Measurements from ENCODE around the gene HIVEP1. TPM values are rescaled to one million over a fixed set of nuclear protein-coding genes. Genes with fewer than 3 reads are reported as not detected.

The HIVEP1 gene
- total RNA-seq, 2 donors from 2014 or later = 12.5 to 15.2 TPM

DNA sequence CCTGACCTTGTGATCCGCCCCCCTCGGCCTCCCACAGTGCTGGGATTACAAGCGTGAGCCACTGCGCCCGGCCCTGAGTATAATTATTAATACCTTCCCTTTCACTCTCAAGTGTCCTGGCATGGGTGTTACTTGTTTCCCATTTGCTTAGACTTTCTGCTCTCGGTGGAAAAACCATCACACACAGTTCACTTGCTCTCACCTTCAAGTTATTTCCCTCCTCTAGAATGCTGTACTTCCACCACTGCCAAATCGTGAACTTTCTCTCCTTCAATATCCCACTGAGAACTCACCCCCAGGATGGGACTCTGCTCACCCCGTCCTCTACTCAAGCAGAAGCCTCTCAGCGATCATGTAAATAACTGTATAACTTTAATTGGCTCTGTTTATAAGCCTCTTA is 4.6 kb upstream of the HIVEP1 start:
- ATAC-seq (no peak), DNase-seq (peak in 2 of 4 donors; percentile 9 to 10)
- Histone ChIP-seq H3K4me1 (peaks cover 27% of the 10 kb centered on the region), H3K4me3 (peak overlapping the region in 1 of 2 donors; percentile 55), H3K27ac (peak overlapping the region; percentile 79 to 99 (median 98)), H3K27me3 (no peaks in the 10 kb centered on the region), H3K9me3 (no peaks in the 10 kb centered on the region), H3K36me3 (replicated peaks in 1 of 2; ENCODE audit: insufficient read depth in 1 of 2, low read depth in 2 of 2) (no peaks in the 10 kb centered on the region)
- 27 to 37% methylated on average over 9 of the region's 9 CpGs for WGBS, 2 donors
- TF ChIP-seq POLR2A (IDR thresholded peaks at IDR 0.05) = no peak
- TF ChIP-seq, protein P1, sequence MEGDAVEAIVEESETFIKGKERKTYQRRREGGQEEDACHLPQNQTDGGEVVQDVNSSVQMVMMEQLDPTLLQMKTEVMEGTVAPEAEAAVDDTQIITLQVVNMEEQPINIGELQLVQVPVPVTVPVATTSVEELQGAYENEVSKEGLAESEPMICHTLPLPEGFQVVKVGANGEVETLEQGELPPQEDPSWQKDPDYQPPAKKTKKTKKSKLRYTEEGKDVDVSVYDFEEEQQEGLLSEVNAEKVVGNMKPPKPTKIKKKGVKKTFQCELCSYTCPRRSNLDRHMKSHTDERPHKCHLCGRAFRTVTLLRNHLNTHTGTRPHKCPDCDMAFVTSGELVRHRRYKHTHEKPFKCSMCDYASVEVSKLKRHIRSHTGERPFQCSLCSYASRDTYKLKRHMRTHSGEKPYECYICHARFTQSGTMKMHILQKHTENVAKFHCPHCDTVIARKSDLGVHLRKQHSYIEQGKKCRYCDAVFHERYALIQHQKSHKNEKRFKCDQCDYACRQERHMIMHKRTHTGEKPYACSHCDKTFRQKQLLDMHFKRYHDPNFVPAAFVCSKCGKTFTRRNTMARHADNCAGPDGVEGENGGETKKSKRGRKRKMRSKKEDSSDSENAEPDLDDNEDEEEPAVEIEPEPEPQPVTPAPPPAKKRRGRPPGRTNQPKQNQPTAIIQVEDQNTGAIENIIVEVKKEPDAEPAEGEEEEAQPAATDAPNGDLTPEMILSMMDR (IDR thresholded peaks at IDR 0.05) = no peak
- intact Hi-C loops (cut with DNase I) = no loop called here

DNA sequence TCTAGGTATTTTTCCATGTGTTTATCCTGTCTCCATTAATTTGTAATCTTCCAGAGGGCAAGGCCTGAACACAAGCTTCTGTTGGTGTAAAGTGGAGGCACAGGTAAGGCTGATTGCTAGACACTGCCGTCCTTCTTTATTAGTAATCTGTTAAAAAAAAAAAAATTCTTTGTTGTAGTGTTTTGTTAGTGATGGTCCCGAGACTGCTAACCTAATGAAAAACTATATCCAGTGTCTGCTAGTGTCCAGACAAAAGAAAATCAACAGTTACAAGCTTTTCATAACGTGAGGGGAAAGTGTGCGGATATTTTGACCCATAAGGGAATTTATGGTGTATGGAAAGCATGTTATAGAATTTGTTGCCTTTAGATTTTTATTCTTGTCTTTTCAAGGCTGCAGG is 4.2 kb upstream of the HIVEP1 start:
- 15 to 18% methylated on average over 4 of the region's 4 CpGs for WGBS, 2 donors
- Histone ChIP-seq H3K4me3 (peak overlapping the region in 1 of 2 donors; percentile 55), H3K36me3 (replicated peaks in 1 of 2; ENCODE audit: insufficient read depth in 1 of 2, low read depth in 2 of 2) (no peaks in the 10 kb centered on the region), H3K27ac (peak overlapping the region; percentile 94 to 99 (median 98)), H3K4me1 (peaks cover 27% of the 10 kb centered on the region), H3K9me3 (no peaks in the 10 kb centered on the region), H3K27me3 (no peaks in the 10 kb centered on the region)
- intact Hi-C loops (cut with DNase I) = no loop called here
- no peak for DNase-seq
- no peak for TF ChIP-seq POLR2A (IDR thresholded peaks at IDR 0.05)
- TF ChIP-seq, protein P1 (IDR thresholded peaks at IDR 0.05) = no peak
- no peak for ATAC-seq

DNA sequence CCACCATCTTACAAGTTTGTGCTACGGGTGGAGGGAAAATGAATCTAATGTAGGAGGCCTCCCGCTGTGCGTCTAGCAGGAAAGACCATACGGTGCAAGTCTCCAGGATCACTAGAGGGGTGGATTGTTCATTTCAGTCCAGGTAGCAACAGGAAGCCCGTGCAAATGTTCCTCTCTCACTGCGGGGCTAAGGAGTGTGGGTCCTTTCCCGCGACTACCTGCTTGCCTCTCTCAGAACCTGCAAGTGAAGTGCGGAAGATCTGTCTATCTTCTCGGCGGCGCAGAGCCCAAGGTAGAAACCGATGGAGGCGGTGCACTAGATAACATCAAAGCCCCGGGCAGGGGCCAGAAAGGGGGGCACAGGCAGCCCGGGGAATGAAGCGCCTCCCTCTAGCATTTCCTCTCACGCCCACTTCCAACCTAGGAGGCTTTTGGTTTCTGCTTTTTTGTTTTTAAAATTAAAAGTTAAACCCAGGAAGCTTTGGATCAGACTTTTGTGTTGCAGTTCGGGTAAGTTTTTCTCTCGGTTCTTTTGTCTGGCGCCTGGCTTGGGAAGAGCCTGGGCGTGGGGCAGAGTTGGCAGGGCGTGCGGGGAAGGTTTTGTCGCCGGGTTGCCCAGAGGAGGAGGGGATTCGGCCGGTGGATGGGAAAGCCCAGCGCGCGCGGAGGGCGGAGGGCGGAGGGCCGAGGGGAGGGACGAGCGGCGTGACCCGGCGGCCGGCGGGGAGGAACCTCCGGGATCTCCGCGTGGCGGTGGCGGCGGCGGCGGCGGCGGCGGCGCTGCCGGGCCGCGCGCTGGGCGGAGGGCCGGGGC is 3.5 kb upstream of the HIVEP1 start:
- Histone ChIP-seq H3K27me3 (no peaks in the 10 kb centered on the region), H3K9me3 (no peaks in the 10 kb centered on the region), H3K4me1 (peaks cover 33% of the 10 kb centered on the region), H3K27ac (peak overlapping the region; percentile 94 to 99 (median 98)), H3K36me3 (replicated peaks in 1 of 2; ENCODE audit: insufficient read depth in 1 of 2, low read depth in 2 of 2) (no peaks in the 10 kb centered on the region), H3K4me3 (peak overlapping the region; percentile 55 to 80)
- 0 to 1% methylated on average over 47 to 60 of the region's 60 CpGs for WGBS, 2 donors
- DNase-seq = peak; percentile 81 to 89 (median 87)
- TF ChIP-seq POLR2A (IDR thresholded peaks at IDR 0.05) = peak; percentile 42 to 85 (median 84)
- TF ChIP-seq, protein P1 (IDR thresholded peaks at IDR 0.05) = no peak
- intact Hi-C loops (cut with DNase I) = no loop called here
- peak; percentile 61 for ATAC-seq

DNA sequence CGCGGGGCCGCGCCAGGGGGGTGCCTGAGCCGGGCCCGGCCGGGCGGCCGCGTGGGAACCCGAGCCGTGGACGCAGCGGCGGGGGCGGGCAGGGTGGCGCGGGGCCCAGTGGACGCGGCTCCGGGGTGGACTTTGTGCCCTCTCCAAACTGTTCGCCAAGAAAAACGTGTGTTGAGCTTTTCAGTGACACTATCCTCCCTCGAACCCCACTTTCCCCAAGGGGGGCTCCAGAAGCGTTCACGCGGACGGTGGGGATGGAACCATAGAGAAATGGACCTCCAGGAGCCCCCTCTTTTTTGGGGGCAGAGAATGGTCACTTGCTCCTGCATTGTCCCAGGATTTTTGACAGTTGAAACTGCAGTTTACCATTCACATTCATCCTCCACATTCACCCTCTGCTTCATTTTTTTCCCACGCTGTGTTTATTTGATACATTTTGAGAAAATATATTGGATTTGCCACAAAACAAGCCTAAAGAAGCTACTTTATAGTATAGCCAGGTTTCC is 2.9 kb upstream of the HIVEP1 start:
- peak overlapping the region in 1 of 2 donors; percentile 25 for H3K4me3 ChIP-seq
- ATAC-seq (no peak), DNase-seq (peak in 1 of 4 donors; percentile 84)
- 0% methylated on average over 6 to 29 of the region's 29 CpGs for WGBS, 2 donors
- H3K27ac ChIP-seq = peak overlapping the region; percentile 94 to 99 (median 98)
- H3K27me3 ChIP-seq = no peaks in the 10 kb centered on the region
- H3K9me3 ChIP-seq = no peaks in the 10 kb centered on the region
- no peaks in the 10 kb centered on the region for H3K36me3 ChIP-seq (replicated peaks in 1 of 2; ENCODE audit: insufficient read depth in 1 of 2, low read depth in 2 of 2)
- H3K4me1 ChIP-seq = peaks cover 40% of the 10 kb centered on the region
- no peak for TF ChIP-seq POLR2A (IDR thresholded peaks at IDR 0.05)
- TF ChIP-seq, protein P1 (IDR thresholded peaks at IDR 0.05) = no peak
- intact Hi-C loops (cut with DNase I) = no loop called here

All from body of pancreas (tissue), 4 donors.